Activated CD4-positive, alpha-beta memory T cell treated with anti-CD3 and anti-CD28 coated beads, Interleukin-2, amount 10 ng/mL, durations not matched to agents 7 days and 5 days (primary cell): ENCODE results near the gene TEKT5. TPM values are rescaled to one million over a fixed set of nuclear protein-coding genes. Genes with fewer than 3 reads are reported as not detected.

Experiments used
- CTCF ChIA-PET: fragments of 350-600 bp; sonication (Branson Sonifier 250); formaldehyde crosslinking; loops from one replicate; lab custom pipeline; 2021; ENCODE audit warnings: antibody characterized with exemption, inconsistent platforms; lab: Charles Lee
- POLR2A ChIA-PET: fragments of 350-600 bp; sonication (Branson Sonifier 250); formaldehyde crosslinking; loops from one replicate; lab custom pipeline; 2021; ENCODE audit warnings: antibody characterized with exemption; lab: Charles Lee
- DNase-seq: peaks from one replicate; pipeline ENCODE4 v3.0.0-alpha.2; 2020
- H3K27ac Mint-ChIP-seq: one replicate; pipeline ENCODE4 v1.8.0; 2021; ENCODE audit warnings: mild to moderate bottlenecking, mixed read lengths
- H3K27me3 Mint-ChIP-seq: one replicate; pipeline ENCODE4 v1.8.0; 2021; ENCODE audit warnings: mixed read lengths
- H3K36me3 Mint-ChIP-seq: one replicate; pipeline ENCODE4 v1.8.0; 2021; ENCODE audit warnings: low read depth, mixed read lengths
- H3K4me1 Mint-ChIP-seq: one replicate; pipeline ENCODE4 v1.8.0; 2021; ENCODE audit warnings: mixed read lengths
- H3K4me3 Mint-ChIP-seq: one replicate; pipeline ENCODE4 v1.8.0; 2021; ENCODE audit warnings: mild to moderate bottlenecking, mixed read lengths
- H3K9me3 Mint-ChIP-seq: one replicate; pipeline ENCODE4 v1.8.0; 2021; ENCODE audit warnings: mixed read lengths
- total RNA-seq, 2 experiments: library from RNA; stranded (reverse); gene quantifications; one replicate each; pipeline ENCODE4 v1.2.3, GENCODE V29; 2021

The TEKT5 gene
- total RNA-seq, 2 experiments from 2014 or later, result not detected

DNA sequence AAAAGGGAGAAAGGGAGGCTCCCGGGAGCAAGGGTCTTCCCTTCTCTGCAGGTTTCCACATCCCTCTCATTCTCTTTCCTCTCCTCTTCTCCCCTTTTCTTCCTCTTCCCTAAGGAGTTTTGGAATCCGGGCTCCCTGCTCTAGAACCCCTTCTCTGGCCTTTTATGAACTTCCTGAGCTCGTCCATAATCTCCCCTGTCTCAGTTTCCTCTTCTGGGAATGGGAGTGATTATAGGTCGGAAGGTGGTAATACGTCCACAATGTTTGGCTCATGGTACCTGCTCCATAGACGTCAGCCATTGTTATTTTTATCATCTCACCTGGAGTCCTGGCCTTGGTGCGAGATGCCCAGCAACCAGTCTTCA is 113.9 kb downstream of the TEKT5 start:
- no peak for DNase-seq
- no peaks in the 10 kb centered on the region for H3K9me3 Mint-ChIP-seq
- ChIA-PET POLR2A (no interaction called here), CTCF (no interaction called here)
- peaks cover 48% of the 10 kb centered on the region for H3K27me3 Mint-ChIP-seq
- no peaks in the 10 kb centered on the region for H3K36me3 Mint-ChIP-seq
- peaks cover 2% of the 10 kb centered on the region for H3K4me1 Mint-ChIP-seq
- no peak overlapping the region for H3K4me3 Mint-ChIP-seq
- no peak overlapping the region for H3K27ac Mint-ChIP-seq

DNA sequence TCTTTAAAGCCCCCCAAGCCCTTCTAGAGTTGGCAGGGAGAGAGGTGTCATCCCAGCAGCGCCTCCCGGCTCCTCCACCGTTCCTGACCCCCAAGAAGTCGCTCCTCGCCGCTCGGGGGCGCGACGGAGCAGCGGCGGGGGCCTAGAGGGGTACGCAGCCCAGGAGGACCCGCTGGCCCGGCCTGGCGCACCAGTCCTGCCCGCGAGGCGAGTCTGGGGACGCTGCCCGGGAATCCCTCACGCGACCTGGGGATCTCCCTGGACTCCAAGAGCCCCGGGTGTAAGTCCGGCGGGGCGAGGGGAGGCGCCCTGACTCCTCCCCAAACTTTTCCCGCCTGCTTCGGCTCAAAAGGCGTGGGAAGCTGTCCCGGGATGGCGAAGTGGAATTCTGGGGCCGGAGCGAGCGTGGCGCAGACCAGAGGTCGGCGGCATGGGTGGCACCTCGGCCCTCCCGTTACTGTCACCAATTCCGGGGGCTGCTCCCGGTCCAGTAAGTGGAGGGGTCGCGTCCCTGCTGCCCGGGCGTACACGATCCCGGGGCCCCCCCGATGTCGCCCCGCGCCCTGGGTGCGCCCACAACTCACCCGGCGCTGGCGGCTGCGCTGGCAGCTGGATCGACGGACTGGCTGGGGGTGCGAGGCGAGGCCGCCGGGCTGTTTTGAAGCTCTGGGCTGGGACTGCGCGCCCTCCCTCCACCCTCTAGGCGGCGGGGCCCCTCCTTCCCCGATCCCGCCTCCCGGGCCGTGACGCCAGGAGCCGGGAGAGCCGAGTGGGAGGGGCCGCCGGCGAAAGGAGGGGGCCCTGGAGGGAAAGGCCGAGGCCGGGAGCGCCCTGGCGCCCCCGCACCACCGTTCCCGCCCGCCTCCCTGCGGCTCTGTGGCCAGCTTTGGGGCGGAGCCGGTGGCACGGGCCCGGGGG is 114.5 kb downstream of the TEKT5 start, which contains the start of gene EMP2:
TSS of gene EMP2 (minus strand) at position 634 of the 918 bp plus-strand sequence. CDS start 32,981 bp downstream, outside the sequence.
- Mint-ChIP-seq H3K36me3 (no peaks in the 10 kb centered on the region), H3K4me3 (no peak within 1 kb of the TSS)

DNA sequence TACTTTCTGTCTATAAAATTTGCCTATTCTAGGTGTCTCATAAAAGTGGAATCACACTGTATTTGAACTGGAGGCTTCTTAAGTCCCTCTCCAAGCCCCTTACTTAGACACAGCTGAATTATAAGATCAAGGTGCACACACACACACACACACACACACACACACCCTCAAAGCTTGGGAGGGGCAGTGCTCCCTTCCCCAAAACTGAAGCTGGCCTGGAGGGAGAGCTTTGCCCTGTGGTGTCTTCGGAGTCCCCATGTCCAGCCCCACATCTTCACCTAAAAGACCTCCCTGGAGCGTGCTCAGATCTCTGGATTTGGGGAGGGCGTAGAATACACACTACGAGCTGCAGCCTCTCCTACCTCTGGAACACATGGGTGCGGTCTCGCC is 115.2 kb downstream of the TEKT5 start:
- ChIA-PET POLR2A (no interaction called here), CTCF (no interaction called here)
- no peaks in the 10 kb centered on the region for H3K36me3 Mint-ChIP-seq
- peaks cover 2% of the 10 kb centered on the region for H3K4me1 Mint-ChIP-seq
- H3K27ac Mint-ChIP-seq, result no peak overlapping the region
- H3K9me3 Mint-ChIP-seq, result no peaks in the 10 kb centered on the region
- H3K27me3 Mint-ChIP-seq, result peaks cover 52% of the 10 kb centered on the region
- H3K4me3 Mint-ChIP-seq, result no peak overlapping the region
- DNase-seq, result no peak

More for the DNA sequence above, 114.5 kb downstream of the TEKT5 start, which contains the start of gene EMP2:
- CTCF ChIA-PET, result no interaction called here
- H3K9me3 Mint-ChIP-seq, result no peaks in the 10 kb centered on the region
- H3K4me1 Mint-ChIP-seq, result peaks cover 2% of the 10 kb centered on the region
- POLR2A ChIA-PET, result no interaction called here
- H3K27ac Mint-ChIP-seq, result no peak within 1 kb of the TSS
- H3K27me3 Mint-ChIP-seq, result peaks cover 52% of the 10 kb centered on the region
- DNase-seq, result no peak

DNA sequence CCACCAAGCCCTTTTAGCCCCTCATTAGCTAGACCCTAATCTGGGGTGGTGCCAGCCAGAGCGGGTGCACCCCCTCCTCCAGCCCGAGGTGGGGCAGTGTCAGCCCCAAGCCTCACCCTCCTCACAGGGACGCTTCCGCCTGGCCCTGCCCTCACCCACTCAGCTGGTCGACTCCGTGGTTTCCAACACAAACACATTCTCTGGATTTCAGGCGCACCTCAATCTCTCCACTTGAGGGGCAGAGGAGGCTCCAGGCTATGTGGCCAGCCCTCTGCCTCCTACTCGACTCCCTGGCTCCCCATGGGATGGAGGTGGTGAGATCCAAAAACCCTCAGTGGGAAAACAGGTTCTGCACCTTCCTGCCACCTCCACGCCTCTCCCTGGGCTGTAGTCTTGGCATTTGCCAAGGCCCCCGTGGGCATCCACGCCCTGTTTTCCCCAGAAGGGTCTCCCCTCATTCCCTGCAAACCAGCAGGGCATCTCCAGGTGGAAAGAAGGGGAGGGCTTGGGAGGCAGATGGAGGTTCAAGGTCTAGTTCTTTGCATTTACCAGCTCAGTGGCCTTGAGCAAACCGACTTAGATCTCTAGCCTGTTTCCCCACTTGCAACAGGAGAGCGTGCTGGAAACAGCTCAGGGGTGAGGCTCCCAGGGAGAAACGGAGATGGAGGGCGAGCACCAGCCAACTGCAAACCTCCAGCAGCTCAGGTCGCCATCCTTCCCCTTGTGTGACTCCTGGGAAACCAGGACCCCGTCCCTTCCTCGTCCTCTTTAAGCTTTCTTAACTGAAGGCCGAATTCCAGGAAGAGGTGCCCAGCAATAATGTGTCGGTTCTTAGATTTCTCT is 116.0 kb downstream of the TEKT5 start:
- DNase-seq, result no peak
- Mint-ChIP-seq H3K4me1 (peaks cover 2% of the 10 kb centered on the region), H3K9me3 (no peaks in the 10 kb centered on the region), H3K27me3 (peaks cover 51% of the 10 kb centered on the region), H3K36me3 (no peaks in the 10 kb centered on the region), H3K27ac (no peak overlapping the region), H3K4me3 (no peak overlapping the region)
- POLR2A ChIA-PET, result no interaction called here
- CTCF ChIA-PET, result no interaction called here

Other genes with a start within 250 kb of the TEKT5 start
- gene EMP2, start 114.3 kb downstream of the TEKT5 start, total RNA-seq, result not detected
- 10 to 100 TPM; 29.4 to 31.5 TPM for gene NUBP1, start 48.9 kb upstream of the TEKT5 start, total RNA-seq
- gene TVP23A, start 123.9 kb upstream of the TEKT5 start, total RNA-seq, result not detected
- gene CIITA, start 182.3 kb upstream of the TEKT5 start, total RNA-seq, result 10 to 100 TPM; 48.5 to 48.9 TPM
- gene DEXI, start 247.5 kb upstream of the TEKT5 start, total RNA-seq, result 10 to 100 TPM; 24.2 to 24.7 TPM
- 10 to 100 TPM; 30.3 to 32.4 TPM for gene CLEC16A, start 249.6 kb upstream of the TEKT5 start, total RNA-seq